RWPE2 (cell line): ENCODE data around the gene CDX1.

Experiments
- ATAC-seq: fragments of 200-7000 bp; cut with Tn5 transposase; 3 replicates; pipeline ENCODE4 v1.9.1; 2021; ENCODE audit warnings: low read depth
- DNase-seq: peaks from one replicate; pipeline ENCODE4 v3.0.0-alpha.2; 2020; ENCODE audit warnings: low spot score
- H3K27ac ChIP-seq: fragments of 450-650 bp; 2 replicates; pipeline ENCODE4 v1.5.1; 2017; ENCODE audit warnings: mild to moderate bottlenecking; ENCODE audit not compliant: poor library complexity, severe bottlenecking
- H3K27me3 ChIP-seq: fragments of 250-450 bp; sonication (Bioruptor Pico); 2 replicates; pipeline ENCODE4 v1.5.1; 2021; ENCODE audit warnings: mild to moderate bottlenecking, moderate library complexity; ENCODE audit not compliant: insufficient read depth, poor library complexity, severe bottlenecking
- H3K36me3 ChIP-seq: fragments of 250-450 bp; sonication (Bioruptor Pico); 2 replicates; pipeline ENCODE4 v1.5.1; 2020; ENCODE audit warnings: low read depth, mild to moderate bottlenecking, moderate library complexity
- H3K4me1 ChIP-seq: fragments of 250-450 bp; sonication (Bioruptor Pico); 2 replicates; pipeline ENCODE4 v1.5.1; 2021; ENCODE audit warnings: mild to moderate bottlenecking, moderate library complexity; ENCODE audit not compliant: insufficient read depth, poor library complexity, severe bottlenecking
- H3K4me3 ChIP-seq: fragments of 250-450 bp; sonication (Bioruptor Pico); 2 replicates; pipeline ENCODE4 v1.5.1; 2021; ENCODE audit warnings: mild to moderate bottlenecking, moderate library complexity; ENCODE audit not compliant: severe bottlenecking
- H3K9me3 ChIP-seq: fragments of 250-450 bp; sonication (Bioruptor Pico); 2 replicates; pipeline ENCODE4 v1.5.1; 2021; ENCODE audit warnings: mild to moderate bottlenecking, moderate library complexity; ENCODE audit not compliant: severe bottlenecking
- TF ChIP-seq, protein P1 (sequence below): fragments of 450-650 bp; IDR thresholded peaks from one replicate; pipeline ENCODE4 v1.5.1; 2017; ENCODE audit warnings: mild to moderate bottlenecking, moderate library complexity; ENCODE audit not compliant: poor library complexity, severe bottlenecking

Gene CDX1

DNA sequence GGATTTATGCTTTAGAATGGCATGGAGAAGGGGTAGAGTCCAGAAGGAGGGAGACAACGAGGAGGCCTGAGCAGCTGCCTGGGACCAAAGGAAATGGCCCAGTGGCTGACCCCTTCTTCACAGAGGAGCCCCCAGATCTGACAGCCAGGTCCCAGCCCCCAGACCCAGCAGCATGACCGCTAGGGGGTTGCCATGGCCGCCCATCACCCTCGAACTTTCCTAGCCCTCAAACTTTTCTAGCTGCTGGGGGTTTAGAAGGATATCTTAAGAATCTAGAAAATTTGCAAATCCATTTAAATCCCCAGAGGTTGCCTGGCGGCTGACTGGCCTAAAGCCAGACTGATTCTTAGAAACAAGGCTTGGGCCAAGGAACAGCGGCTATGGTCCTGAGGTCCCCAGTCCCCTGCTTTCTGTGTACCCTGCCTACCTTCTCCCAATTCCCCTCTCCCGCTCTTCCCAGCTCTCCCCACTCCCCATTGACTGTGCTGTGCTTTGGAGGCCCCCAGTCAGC is 11.9 kb upstream of the CDX1 start:
- H3K4me3 ChIP-seq: no peak overlapping the region
- no peaks in the 10 kb centered on the region for H3K4me1 ChIP-seq

DNA sequence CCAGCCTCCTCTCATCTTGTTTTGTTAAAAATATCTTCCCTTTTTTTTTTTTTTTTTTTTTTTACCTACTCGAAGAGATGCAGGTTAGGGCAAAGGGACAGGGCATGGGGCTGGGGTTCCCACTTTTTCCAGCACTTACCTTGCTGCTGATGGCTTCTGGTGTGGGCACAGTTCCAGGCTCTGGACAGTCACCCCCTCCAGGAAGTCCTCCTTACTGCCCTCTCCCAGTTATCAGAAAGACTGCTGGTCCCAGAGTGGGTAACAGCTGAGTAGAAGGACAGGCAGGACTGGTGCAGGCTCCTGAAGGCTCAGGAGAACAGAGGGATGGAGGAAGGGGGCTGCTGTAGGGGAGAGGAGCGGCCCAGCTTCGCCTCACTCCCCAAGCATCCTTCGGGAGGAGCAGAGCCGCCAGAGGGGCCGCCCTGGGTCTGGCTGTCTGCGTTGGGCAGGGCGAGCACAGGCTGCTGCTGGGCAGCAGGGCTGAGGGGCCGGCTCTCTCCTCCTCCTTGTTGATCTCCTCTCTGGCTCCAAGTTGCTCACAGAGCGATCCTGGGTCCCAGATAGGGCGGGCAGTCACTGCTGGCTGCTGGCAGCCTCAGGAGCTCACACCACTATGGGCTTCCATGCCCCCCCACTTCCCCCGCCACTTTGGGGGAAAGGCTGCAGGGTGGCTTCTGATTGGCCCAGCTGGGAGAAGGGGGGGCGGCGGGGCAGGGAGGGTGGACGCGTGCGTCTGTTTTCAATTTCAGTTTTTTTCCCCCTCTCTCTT is 11.1 kb upstream of the CDX1 start, which contains the start of gene PDGFRB:
Gene PDGFRB (minus strand): TSS at position 588 of the 769 bp plus-strand sequence. CDS start 18,798 bp downstream, outside the sequence.
- H3K36me3 ChIP-seq: no peaks in the 10 kb centered on the region
- no peaks in the 10 kb centered on the region for H3K27me3 ChIP-seq
- TF ChIP-seq, protein P1, sequence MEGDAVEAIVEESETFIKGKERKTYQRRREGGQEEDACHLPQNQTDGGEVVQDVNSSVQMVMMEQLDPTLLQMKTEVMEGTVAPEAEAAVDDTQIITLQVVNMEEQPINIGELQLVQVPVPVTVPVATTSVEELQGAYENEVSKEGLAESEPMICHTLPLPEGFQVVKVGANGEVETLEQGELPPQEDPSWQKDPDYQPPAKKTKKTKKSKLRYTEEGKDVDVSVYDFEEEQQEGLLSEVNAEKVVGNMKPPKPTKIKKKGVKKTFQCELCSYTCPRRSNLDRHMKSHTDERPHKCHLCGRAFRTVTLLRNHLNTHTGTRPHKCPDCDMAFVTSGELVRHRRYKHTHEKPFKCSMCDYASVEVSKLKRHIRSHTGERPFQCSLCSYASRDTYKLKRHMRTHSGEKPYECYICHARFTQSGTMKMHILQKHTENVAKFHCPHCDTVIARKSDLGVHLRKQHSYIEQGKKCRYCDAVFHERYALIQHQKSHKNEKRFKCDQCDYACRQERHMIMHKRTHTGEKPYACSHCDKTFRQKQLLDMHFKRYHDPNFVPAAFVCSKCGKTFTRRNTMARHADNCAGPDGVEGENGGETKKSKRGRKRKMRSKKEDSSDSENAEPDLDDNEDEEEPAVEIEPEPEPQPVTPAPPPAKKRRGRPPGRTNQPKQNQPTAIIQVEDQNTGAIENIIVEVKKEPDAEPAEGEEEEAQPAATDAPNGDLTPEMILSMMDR: no peak
- DNase-seq (no peak), ATAC-seq (peak; percentile 51)
- no peaks in the 10 kb centered on the region for H3K9me3 ChIP-seq
- H3K27ac ChIP-seq: no peak within 1 kb of the TSS
- no peaks in the 10 kb centered on the region for H3K4me1 ChIP-seq
- H3K4me3 ChIP-seq: peak within 1 kb of the TSS; percentile 13

More for the DNA sequence above, 11.9 kb upstream of the CDX1 start:
- no peaks in the 10 kb centered on the region for H3K27me3 ChIP-seq
- no peak overlapping the region for H3K27ac ChIP-seq
- no peak for ATAC-seq
- no peaks in the 10 kb centered on the region for H3K9me3 ChIP-seq
- no peak for DNase-seq
- TF ChIP-seq, protein P1: no peak
- H3K36me3 ChIP-seq: no peaks in the 10 kb centered on the region

DNA sequence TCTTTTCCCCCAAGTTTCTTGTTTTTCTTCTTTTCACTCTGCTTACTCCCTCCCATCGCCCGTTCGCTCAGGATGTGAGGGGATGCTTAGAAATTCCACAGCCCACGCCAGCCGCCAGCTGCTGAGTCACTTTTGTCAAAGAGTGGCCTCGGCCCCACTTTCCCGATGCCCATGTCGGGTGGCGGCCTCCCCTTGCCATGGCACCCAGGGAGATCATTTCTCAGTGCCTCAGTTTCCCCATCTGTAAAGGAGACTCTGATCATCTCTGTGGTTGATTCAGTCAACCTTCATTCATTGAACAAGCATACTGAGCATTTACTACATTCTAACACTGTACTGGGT is 10.6 kb upstream of the CDX1 start:
- no peaks in the 10 kb centered on the region for H3K9me3 ChIP-seq
- peak overlapping the region; percentile 13 for H3K4me3 ChIP-seq
- DNase-seq: no peak
- no peaks in the 10 kb centered on the region for H3K27me3 ChIP-seq
- no peaks in the 10 kb centered on the region for H3K4me1 ChIP-seq
- no peak overlapping the region for H3K27ac ChIP-seq
- no peak for ATAC-seq
- TF ChIP-seq, protein P1: no peak
- no peaks in the 10 kb centered on the region for H3K36me3 ChIP-seq

DNA sequence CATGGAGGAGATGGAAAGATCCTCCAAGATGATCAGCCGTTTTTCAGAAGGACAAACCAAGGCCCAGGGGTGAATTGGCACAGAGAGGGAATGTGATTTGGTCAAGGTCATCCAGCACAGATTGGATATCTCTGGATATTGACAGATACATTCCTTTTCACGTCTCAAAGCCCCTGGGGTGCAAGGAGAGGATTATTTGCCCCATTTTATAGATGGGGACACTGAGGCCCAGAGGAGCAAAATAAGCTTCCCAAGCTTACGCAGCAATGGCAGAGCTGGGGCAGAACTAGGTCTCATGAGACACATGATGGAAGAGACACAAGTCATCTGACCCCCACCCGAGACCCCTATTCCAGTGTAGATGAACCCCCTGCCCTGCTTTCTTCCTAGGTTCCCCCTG is 10.0 kb upstream of the CDX1 start:
- no peak overlapping the region for H3K27ac ChIP-seq
- no peaks in the 10 kb centered on the region for H3K27me3 ChIP-seq
- no peak overlapping the region for H3K4me3 ChIP-seq
- no peak for DNase-seq
- TF ChIP-seq, protein P1: no peak
- H3K36me3 ChIP-seq: no peaks in the 10 kb centered on the region
- ATAC-seq: no peak
- H3K9me3 ChIP-seq: no peaks in the 10 kb centered on the region
- H3K4me1 ChIP-seq: no peaks in the 10 kb centered on the region

DNA sequence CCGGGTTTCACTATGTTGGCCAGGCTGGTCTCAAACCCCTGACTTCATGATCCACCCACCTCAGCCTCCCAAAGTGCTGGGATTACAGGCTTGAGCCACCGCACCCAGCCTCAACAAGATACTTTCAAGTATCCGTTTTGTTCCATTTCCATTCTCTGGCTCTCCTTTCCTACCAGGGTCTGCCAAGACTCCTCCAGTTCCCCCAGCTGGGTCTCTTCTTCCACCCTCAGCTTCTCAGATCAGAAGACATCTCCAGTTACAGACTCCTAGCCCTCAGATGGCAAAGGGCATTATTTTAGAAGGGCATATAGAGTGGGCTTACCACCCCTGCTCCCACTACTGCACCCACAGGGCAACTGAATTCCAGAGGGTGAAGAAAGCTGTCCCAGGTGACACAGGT is 9.4 kb upstream of the CDX1 start:
- DNase-seq: no peak
- Histone ChIP-seq H3K27me3 (no peaks in the 10 kb centered on the region), H3K9me3 (no peaks in the 10 kb centered on the region), H3K4me3 (no peak overlapping the region), H3K4me1 (no peaks in the 10 kb centered on the region), H3K36me3 (no peaks in the 10 kb centered on the region), H3K27ac (no peak overlapping the region)
- TF ChIP-seq, protein P1: no peak
- no peak for ATAC-seq
